Muscle layer of duodenum (tissue), 2 donors: ENCODE results near the gene ILF2.
"Not testable (repeated sequence)": the region's sequence is repeated elsewhere in the genome, so short reads cannot be mapped to it uniquely, and the experiment has no call there.

Experiments used
- H3K27ac ChIP-seq: one replicate; pipeline ENCODE4 v1.7.0; 2013; ENCODE audit warnings: mild to moderate bottlenecking, low read length
- H3K27me3 ChIP-seq: one replicate; pipeline ENCODE4 v1.7.0; 2013; ENCODE audit warnings: low read depth, mild to moderate bottlenecking, control low read depth, low read length
- H3K36me3 ChIP-seq, 2 donors: one replicate each; pipeline ENCODE4 v1.7.0; 2013; ENCODE audit warnings: low read length in 2 of 2, control low read depth in 1 of 2, mild to moderate bottlenecking in 1 of 2; ENCODE audit not compliant: insufficient read depth in 2 of 2, control insufficient read depth in 1 of 2
- H3K4me1 ChIP-seq, 2 donors: one replicate each; pipeline ENCODE4 v1.7.0; 2013; ENCODE audit warnings: low read length in 2 of 2, mild to moderate bottlenecking in 2 of 2, control low read depth in 1 of 2, moderate library complexity in 1 of 2; ENCODE audit not compliant: insufficient read depth in 2 of 2, control insufficient read depth in 1 of 2
- H3K4me3 ChIP-seq, 2 donors: one replicate each; pipeline ENCODE4 v1.7.0; 2013; ENCODE audit warnings: low read length in 2 of 2, low read depth in 1 of 2, mild to moderate bottlenecking in 1 of 2
- H3K9me3 ChIP-seq, 2 donors: one replicate each; pipeline ENCODE4 v1.7.0; 2013; ENCODE audit warnings: low read length in 2 of 2, control low read depth in 1 of 2, mild to moderate bottlenecking in 1 of 2; ENCODE audit not compliant: control insufficient read depth in 1 of 2
- donor health status: healthy.

Gene ILF2

GRCh38 chr1:153670859-153671627 lies at the start of gene ILF2:
ILF2 (minus strand) TSS chr1:153670993; CDS start chr1:153670922, 71 bp downstream.
- no peaks in the 10 kb centered on the region for H3K9me3 ChIP-seq
- peak within 1 kb of the TSS; percentile 94 for H3K27ac ChIP-seq
- peaks cover 24 to 31% of the 10 kb centered on the region in 2 donors for H3K36me3 ChIP-seq
- peak within 1 kb of the TSS; percentile 88 to 97 for H3K4me3 ChIP-seq
- H3K27me3 ChIP-seq = no peaks in the 10 kb centered on the region
- peaks cover 4 to 23% of the 10 kb centered on the region in 2 donors for H3K4me1 ChIP-seq

- no peaks in the 10 kb centered on the region for H3K36me3 ChIP-seq
- H3K4me3 ChIP-seq = no peak overlapping the region
- H3K9me3 ChIP-seq = no peaks in the 10 kb centered on the region
- no peak overlapping the region for H3K27ac ChIP-seq
- no peaks in the 10 kb centered on the region for H3K27me3 ChIP-seq
- no peaks in the 10 kb centered on the region for H3K4me1 ChIP-seq
These were observed 46.5 kb upstream of the ILF2 start for GRCh38 chr1:153717330-153717729.

GRCh38 chr1:153716211-153716610 lies 45.4 kb upstream of the ILF2 start:
- not testable (repeated sequence) for H3K27ac ChIP-seq, H3K27me3 ChIP-seq, H3K36me3 ChIP-seq, H3K4me1 ChIP-seq, H3K9me3 ChIP-seq, H3K4me3 ChIP-seq

GRCh38 chr1:153711026-153711425 lies 40.2 kb upstream of the ILF2 start:
- Histone ChIP-seq H3K36me3 (no peaks in the 10 kb centered on the region), H3K4me1 (no peaks in the 10 kb centered on the region), H3K9me3 (no peaks in the 10 kb centered on the region), H3K27me3 (no peaks in the 10 kb centered on the region), H3K27ac (no peak overlapping the region), H3K4me3 (no peak overlapping the region)

GRCh38 chr1:153705484-153705883 lies 34.7 kb upstream of the ILF2 start:
- no peaks in the 10 kb centered on the region for H3K9me3 ChIP-seq
- no peaks in the 10 kb centered on the region for H3K27me3 ChIP-seq
- H3K4me3 ChIP-seq = no peak overlapping the region
- H3K4me1 ChIP-seq = no peaks in the 10 kb centered on the region
- no peak overlapping the region for H3K27ac ChIP-seq
- H3K36me3 ChIP-seq = no peaks in the 10 kb centered on the region

- no peak overlapping the region for H3K4me3 ChIP-seq
- H3K4me1 ChIP-seq = peaks cover 8 to 15% of the 10 kb centered on the region in 2 donors
- no peaks in the 10 kb centered on the region for H3K27me3 ChIP-seq
- H3K9me3 ChIP-seq = no peaks in the 10 kb centered on the region
- no peaks in the 10 kb centered on the region for H3K36me3 ChIP-seq
- H3K27ac ChIP-seq = no peak overlapping the region
These were observed 29.0 kb upstream of the ILF2 start for GRCh38 chr1:153699768-153700167.

- Histone ChIP-seq H3K36me3 (no peaks in the 10 kb centered on the region), H3K9me3 (no peaks in the 10 kb centered on the region), H3K4me1 (peaks cover 8 to 15% of the 10 kb centered on the region in 2 donors), H3K4me3 (no peak overlapping the region), H3K27ac (peak overlapping the region; percentile 10), H3K27me3 (no peaks in the 10 kb centered on the region)
These were observed 28.3 kb upstream of the ILF2 start for GRCh38 chr1:153698923-153699714.

GRCh38 chr1:153698020-153698922 lies 27.5 kb upstream of the ILF2 start:
- H3K4me3 ChIP-seq = peak overlapping the region; percentile 30 to 48
- peak overlapping the region; percentile 91 for H3K27ac ChIP-seq
- H3K4me1 ChIP-seq = peaks cover 8 to 15% of the 10 kb centered on the region in 2 donors

GRCh38 chr1:153697191-153698019 lies 26.6 kb upstream of the ILF2 start:
- H3K27ac ChIP-seq = peak overlapping the region; percentile 91
- H3K4me1 ChIP-seq = peaks cover 8 to 15% of the 10 kb centered on the region in 2 donors
- H3K27me3 ChIP-seq = no peaks in the 10 kb centered on the region
- H3K9me3 ChIP-seq = no peaks in the 10 kb centered on the region
- H3K4me3 ChIP-seq = peak overlapping the region; percentile 21 to 48
- no peaks in the 10 kb centered on the region for H3K36me3 ChIP-seq

More at GRCh38 chr1:153698020-153698922, 27.5 kb upstream of the ILF2 start:
- no peaks in the 10 kb centered on the region for H3K27me3 ChIP-seq
- H3K36me3 ChIP-seq = no peaks in the 10 kb centered on the region
- no peaks in the 10 kb centered on the region for H3K9me3 ChIP-seq

GRCh38 chr1:153696741-153697140 lies 25.9 kb upstream of the ILF2 start:
- no peak overlapping the region for H3K4me3 ChIP-seq
- no peaks in the 10 kb centered on the region for H3K9me3 ChIP-seq
- H3K27me3 ChIP-seq = no peaks in the 10 kb centered on the region
- H3K36me3 ChIP-seq = no peaks in the 10 kb centered on the region
- H3K27ac ChIP-seq = no peak overlapping the region
- H3K4me1 ChIP-seq = peaks cover 8 to 15% of the 10 kb centered on the region in 2 donors
